Stimulated activated CD4-positive, alpha-beta T cell treated with anti-CD3 and anti-CD28 coated beads, Interleukin-1b, Interleukin-23, amount 100 ng/mL, for 1 hour (primary cell): ENCODE data around the gene KCNK6.

Experiments
- DNase-seq, 2 donors: peaks; one replicate each; pipeline ENCODE4 v3.0.0-alpha.2; 2020; ENCODE audit warnings: low read depth in 2 of 2

Gene KCNK6

DNA sequence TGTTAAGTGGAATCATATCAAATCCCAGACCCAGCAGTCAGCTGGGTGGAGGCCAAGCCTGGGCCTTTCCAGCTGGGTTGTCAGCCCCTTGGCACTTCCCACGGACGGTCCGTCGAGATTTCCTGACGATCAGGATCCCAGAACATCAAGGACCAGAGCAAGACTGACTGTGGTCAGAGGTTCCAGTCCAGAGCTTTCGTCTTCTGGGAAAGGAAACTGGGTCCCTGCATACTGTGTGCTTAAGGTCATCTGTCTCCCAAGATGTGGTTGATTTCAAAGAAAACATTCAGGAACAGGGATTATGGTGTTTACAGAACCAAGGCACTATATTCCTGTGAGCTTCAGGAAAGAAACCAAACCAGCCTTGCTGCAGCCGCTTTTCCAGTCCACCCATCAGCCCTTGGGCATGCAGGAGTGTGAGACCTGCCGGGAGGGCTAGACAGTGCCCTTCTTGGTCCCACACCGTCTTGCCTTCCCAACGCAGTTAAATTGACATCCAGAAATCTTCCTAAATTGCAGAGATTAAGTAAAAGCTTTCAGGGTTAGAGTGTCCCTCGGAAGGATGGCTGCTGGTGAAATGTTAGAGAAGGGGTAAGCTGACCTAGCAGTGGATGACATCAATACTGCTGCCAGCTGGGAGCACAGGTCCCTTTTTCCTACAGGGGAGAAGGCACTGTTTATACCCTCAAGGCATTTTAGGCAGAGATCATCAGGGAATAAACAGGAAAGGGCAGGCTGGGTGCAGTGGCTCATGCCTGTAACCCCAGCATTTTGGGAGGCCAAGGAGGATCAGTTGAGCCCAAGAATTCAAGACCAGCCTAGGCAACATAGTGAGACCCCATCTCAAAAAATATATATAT is 20.6 kb upstream of the KCNK6 start:
- no peak for DNase-seq

DNA sequence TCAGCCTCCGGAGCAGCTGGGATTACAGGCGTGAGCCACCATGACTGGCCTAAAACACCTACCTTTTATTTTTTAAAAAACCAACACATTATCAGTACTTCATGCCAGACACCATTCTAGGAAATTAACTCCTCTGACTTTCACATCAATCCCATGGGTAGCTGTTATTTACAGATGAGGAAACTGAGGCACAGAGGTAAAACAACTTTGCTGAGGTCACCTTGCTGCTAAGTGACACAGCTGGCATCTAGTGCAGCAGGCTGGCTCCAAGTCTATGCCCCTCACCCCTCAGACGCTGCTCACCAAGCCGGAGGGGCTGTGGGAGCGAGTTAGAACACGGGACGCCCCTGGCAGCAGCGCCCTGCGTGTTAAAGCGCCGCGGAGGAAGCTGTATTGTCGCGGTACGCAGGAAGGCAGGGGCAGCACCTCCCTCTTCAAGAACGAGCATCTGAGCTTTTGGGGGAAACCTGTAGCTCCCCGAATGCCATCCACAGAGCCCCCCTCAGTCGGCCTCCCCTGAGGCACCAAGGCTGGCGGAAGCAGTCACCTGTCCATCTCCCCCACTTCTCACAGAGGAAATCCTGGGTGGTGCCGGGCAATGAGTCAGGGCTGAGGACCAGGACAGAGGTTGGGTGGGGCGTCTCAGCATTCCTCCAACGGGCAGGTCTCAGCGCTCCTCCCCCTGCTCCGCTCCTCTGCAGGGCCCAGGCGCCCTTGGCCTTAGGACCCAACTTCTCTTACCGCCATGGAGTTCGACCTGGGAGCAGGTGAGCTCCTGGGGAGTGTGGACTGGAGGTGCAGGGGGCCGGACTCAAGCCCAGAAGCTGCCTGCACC is 15.9 kb upstream of the KCNK6 start, which contains the start of gene C19orf33:
C19orf33 (plus strand) TSS at position 735 of the 835 bp plus-strand sequence; CDS start at position 746, 11 bp downstream.
- no peak for DNase-seq

DNA sequence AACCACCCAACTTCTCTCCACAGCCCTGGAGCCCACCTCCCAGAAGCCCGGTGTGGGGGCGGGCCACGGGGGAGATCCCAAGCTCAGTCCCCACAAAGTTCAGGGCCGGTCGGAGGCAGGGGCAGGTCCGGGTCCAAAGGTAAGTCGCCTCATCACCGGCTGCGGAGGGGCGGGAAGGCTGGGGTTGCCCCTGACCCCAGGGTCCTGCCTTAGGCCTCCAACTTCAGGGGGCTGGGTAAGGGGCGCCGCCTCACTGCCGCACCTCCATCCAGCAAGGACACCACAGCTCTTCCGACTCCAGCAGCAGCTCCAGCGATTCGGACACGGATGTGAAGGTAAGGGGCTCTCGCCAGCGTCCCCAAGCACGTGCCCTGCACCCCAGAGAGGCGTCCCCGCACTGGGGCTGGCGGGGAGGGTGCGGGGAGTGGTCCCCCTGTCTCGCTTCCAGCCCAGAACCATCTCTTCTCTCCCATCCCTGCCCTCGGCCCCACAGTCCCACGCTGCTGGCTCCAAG is 15.2 kb upstream of the KCNK6 start:
- no peak for DNase-seq

DNA sequence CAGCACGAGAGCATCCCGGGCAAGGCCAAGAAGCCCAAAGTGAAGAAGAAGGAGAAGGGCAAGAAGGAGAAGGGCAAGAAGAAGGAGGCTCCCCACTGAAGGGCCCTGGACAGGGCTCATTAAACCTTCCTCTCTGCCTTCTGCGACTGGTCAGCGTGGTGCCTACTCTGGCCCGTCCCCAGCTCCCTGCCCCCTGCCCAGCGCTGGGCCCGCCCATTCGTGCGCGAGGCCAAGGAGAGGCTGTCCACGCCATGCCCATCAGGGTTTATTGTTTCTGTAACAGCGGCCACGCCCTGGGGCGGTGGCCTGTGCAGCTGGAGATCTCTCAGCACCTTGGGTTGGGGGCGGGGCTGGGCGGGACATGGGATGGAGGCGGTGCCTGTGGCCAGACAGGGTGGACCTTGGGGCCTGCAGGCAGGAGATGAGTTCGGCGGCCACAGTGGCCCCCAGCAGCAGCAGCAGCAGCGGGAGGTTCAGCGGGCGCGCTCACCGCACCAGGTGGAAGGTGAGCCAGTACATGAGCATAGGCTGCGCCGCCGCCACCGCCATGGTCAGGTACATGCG is 14.7 kb upstream of the KCNK6 start:
- no peak for DNase-seq

- no peak for DNase-seq
Observed at GRCh38 chr19:38306236-38306635, 13.4 kb upstream of the KCNK6 start.

DNA sequence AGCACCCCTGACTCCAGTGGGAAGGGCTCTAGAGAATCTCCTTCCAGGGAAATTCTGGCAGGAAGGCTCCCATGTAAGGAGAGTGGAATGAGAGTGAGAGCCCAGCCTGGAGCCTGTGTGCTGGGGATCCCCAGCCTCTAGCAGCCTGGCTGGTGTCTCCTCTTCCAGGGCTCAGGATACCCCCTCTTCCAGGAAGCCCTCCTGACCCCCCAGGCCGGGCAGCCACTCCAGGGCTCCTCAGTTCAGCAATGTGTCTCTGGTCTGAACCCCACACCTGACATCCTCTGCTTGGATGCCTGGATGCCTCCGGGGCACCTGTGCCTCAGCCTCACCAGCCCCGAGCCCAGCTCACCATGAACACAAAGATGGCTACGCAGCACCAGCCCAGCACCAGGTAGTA is 12.6 kb upstream of the KCNK6 start:
- no peak for DNase-seq

DNA sequence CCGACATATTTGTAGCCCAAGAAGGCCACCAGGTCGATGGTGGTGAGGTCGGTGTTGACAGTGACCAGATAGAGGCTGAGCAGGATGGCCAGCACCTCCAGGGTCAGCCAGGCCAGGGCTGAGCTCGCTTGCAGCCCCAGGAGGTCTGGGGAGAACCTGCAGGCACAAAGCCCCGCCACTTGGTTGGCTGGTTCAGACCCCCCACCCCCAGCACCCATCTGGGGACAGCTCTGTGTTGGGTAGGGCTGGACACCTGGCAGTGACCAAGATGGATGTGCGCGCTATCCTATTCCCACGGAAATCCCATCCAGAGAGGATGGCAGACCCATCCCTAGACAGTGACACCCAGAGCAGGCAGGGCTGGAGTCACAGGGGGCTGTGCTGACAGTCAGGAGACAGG is 12.0 kb upstream of the KCNK6 start:
- DNase-seq = no peak

GRCh38 chr19:38308006-38308766 is 11.5 kb upstream of the KCNK6 start:
- no peak for DNase-seq

DNA sequence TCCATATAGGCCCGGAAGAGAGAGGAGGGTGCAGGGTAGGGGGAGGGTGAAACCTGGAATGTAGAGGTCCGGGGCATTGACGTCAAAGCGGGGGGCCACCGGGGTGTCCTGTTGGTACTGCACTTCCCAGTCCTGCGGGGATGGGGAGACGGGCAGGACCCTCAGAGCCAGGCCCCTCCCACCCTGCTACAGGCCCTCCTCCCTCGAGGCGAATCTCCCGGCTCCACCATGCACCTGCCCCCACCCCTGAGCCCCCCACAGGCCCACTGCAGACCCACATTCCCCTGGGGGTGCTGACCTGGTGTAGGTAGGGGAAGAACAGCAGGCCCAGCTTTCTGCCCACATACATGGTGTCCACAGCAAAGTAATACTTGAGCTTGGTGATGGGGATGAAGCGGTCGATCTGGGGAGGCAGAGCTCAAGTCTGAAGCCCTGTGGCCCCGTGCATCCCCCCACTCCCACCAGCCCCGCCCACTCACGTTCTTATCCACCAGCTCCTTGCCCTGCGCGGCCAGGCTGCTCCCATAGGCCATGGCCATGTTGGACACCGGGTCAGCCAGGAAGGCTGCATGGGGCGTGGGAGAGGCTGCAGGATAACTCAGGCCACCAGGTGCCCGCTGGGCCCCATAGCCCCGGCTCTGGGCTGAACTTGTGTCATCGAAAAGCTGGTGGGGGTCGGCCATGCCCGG is 10.6 kb upstream of the KCNK6 start:
- no peak for DNase-seq

DNA sequence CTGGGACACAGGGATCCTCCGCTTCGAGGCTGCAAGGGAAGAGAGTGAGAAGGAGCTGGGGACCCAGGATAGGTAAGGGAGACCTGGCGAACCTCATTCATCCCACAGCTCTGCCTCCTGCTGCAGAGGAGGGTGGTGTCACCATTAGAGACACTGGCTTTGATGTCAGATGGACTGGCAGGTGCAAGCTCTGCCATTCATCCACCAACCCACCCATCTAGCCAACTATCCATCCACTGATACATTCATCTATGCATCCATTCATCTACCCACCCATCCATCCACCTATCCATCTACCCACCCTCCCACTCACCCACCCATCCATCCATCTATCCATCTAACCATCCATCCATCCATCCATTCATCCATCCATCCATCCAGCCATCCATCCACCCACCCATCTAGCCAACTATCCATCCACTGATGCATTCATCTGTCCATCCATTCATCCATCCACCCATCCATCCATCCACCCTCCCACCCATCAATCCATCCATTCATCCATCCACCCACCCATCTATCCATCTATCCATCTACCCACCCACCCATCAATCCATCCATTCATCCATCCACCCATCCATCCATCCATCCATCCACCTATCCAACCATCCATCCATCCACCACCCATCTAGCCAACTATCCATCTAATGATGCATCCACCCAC is 9.9 kb upstream of the KCNK6 start:
- no peak for DNase-seq

DNA sequence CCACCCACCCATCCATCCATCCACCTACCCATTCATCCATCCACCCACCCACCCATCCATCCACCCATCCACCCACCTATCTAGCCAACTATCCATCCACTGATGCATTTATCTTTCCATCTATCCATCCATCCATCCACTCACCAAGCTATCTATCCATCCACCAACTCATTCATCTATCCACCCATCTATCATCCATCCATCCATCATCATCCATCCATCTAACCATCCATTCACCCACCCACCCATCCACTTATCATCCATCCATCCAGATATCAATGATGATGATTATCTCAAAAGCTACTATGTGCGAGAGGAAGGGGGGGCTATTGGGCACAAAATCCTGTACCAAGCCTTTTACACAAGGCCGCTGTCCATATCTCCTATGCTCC is 9.4 kb upstream of the KCNK6 start:
- DNase-seq = no peak

DNA sequence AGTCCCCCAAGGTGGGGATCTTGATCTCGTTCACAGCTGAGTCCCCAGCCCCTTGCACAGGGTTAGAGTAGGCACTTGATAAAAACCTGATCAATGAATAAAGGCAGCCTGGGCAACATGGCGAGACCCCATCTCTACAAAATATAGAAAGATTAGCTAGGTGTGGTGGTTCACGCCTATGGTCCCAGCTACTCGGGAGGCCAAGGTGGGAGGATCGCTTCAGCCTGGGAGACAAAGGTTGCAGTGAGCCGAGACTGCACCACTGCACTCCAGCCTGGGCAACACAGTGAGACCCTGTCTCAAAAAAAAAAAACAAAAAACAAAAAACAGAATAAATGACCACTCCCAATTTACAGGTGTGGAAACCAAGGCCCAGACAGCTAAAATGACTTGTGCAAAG is 8.7 kb upstream of the KCNK6 start:
- no peak for DNase-seq

GRCh38 chr19:38315657-38316476 is 3.8 kb upstream of the KCNK6 start, which contains the start of gene YIF1B:
TSS of gene YIF1B (minus strand) at chr19:38315947. CDS start at chr19:38315917, 30 bp downstream.
- peak; percentile 82 to 87 for DNase-seq

DNA sequence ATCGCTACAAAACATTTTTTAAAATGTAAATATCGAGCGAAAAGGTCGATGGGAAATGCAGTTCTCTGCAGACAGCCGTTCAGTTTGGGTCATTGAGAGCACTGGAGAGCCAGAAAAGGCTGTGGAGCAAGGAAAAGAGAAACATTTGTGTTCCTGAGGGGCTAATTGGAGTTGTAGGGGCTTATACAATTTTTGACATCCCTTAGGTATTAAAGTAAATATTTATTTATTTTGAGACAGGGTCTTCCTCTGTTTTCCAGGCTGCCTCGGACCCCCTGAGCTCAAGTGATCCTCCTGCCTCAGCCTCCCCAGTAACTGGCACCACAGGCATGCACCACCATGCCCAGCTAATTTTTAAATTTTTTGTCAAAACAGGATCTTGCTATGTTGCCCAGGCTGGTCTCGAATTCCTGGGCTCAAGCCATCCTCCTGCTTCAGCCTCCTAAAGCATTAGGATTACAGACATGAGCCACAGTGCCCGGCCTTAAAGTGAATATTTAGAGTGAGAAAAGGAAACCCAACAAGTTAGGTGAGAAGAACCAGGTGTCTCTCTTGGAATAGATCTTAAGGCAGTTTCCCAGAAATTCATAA is 3.1 kb upstream of the KCNK6 start:
- no peak for DNase-seq

GRCh38 chr19:38317104-38317612 is 2.5 kb upstream of the KCNK6 start:
- no peak for DNase-seq

DNA sequence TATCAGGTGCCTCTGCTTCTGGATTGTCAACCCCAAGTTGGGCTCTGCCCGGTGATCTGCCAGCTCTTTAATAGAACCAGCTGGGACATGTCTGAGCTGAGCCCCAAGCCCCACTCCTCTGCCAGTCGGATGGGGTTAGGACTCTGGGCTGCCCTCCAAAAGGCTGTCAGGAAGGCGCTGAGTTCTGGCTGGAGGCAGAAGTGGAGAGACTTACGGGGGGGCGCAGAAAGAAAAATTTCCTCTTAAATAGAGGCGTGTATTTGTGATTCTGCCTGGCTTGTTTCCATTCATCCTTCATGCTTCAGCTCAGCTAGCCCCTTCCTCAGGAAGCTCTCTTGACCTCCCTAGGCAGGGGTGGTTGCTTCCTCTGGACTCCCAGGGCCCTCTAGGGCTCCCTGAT is 985 bp upstream of the KCNK6 start:
- DNase-seq = no peak

DNA sequence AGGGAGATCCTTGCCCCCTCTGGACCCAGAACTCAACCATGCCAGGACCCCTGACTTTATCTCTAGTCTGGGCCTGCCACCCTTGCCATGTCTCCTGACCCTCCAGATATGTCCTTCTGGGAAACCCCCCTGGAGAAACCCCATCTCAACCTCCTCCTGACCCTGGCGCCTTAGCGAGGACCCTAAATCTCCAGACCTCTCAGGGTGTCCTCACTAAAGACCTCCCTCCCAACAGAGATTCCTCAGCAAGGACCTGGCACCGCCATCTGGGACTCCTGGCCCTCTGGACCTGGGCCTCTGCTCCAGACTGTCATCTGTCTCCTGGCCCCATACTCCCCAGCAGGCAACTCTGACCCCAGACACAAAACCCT is 1.3 kb downstream of the KCNK6 start:
- no peak for DNase-seq

- DNase-seq = no peak
Observed at GRCh38 chr19:38321646-38322196, 2.1 kb downstream of the KCNK6 start.

DNA sequence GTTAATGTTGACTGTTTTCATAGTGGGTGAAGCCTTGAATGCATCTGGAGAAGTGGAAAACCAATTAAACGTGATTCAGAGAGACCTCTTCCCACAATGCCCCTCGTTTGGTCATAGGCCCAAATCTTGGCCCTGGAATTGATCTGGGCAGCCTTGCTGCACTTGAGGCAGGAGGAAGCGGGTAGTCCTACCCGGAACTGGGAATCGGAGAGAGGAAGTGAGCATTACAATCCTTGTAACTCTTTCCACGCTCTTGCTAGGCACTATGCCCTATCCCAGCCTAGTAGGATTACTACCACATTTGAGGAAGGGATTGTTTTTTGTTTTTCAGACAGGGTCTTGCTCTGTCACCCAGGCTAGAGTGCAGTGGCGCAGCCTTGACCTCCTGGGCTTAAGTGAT is 3.6 kb downstream of the KCNK6 start:
- no peak for DNase-seq
